Measurements from ENCODE around the gene DNASE1L3.
A peak's percentile ranks its signal among the peaks of the same experiment; 100 is the strongest.
"Not testable (repeated sequence)": the region's sequence is repeated elsewhere in the genome, so short reads cannot be mapped to it uniquely, and the experiment has no call there.

The DNASE1L3 gene, protein sequence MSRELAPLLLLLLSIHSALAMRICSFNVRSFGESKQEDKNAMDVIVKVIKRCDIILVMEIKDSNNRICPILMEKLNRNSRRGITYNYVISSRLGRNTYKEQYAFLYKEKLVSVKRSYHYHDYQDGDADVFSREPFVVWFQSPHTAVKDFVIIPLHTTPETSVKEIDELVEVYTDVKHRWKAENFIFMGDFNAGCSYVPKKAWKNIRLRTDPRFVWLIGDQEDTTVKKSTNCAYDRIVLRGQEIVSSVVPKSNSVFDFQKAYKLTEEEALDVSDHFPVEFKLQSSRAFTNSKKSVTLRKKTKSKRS

DNA sequence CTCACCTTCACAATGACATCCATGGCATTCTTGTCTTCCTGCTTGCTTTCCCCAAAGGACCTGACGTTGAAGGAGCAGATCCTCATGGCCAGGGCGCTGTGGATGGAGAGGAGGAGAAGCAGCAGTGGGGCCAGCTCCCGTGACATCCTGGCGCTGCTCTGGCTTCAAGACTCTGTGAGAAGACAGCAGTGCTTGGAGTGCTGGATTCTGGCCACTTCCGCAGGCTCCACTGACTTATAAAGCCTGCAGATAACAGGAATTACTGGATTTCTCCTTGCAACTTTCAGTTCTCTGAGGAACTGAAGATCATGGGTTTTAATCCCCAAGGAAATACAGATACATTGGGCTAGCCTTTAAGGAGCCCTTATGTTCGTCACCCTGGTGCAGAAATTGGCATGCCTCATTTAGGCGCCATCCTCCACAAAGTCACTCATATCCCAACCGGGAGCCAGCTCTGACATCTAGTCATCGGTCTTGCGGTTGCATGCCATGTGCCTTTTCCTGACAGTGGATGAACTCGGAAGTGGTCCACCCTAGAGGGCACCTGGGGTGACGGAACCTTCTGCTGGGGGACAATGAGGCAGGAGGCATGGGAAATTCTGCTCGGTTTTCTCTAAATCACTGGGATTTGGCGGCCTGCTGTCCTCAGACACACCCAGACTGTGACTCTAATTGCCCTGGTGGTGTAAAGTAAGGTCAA, at the start of gene DNASE1L3:
Gene DNASE1L3, minus strand, starts transcription at position 212 of the 700 bp plus-strand sequence. Its CDS starts 66 bp downstream, at position 146.
- no peak for DNase-seq (ENCODE audit: low spot score)

DNA sequence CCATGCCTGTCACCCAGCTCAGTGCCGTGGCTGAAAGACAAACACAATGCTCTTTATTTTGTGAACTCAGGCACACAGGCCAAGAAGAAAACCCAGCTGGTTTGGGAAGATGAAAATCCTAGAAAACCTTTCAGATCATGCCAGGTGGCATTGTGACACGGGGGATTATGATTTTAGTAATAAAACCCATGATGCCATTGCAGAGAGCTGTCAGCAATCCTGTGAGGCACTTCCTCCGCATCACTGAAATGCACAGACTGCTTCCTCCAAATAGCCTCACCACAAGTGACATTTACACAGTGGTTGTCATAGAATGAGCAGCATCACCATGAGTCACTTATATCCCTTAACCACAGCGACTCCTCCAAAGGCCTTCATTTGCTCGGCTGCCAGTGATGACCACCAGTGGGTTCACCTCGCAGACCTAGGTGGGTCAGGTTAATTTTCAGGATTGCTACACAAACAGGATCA, 49.5 kb upstream of the DNASE1L3 start:
- DNase-seq (ENCODE audit: low spot score), result peak; percentile 16

DNA sequence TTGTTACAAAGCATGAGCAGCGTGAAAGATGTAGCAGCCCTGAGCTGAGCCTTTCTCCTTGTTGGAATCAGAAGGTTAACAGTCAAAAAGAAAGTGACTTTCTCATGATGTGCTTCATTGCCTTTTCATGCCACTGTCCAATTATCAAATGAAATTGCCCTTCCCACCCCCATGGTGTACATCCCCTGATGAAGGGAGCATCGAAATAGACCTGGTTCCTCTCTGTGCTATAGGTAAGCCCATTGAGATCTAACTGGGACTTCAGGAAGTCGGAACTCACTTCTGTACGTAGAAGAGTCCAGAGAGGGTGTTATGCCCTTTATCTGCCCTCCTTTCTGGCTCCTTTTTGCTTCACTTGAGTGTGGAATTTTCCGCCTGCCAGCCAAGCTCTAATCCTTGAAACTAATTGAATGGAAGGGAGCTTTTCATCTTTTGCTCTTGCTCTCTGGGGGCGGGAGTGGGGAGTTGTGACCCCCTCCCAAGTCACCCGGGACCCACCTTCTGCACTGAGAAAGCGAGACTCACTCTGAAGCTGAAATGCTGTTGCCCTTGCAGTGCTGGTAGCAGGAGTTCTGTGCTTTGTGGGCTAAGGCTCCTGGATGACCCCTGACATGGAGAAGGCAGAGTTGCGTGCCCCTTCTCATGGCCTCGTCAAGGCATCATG, 47.8 kb upstream of the DNASE1L3 start:
- no peak for DNase-seq (ENCODE audit: low spot score)

DNA sequence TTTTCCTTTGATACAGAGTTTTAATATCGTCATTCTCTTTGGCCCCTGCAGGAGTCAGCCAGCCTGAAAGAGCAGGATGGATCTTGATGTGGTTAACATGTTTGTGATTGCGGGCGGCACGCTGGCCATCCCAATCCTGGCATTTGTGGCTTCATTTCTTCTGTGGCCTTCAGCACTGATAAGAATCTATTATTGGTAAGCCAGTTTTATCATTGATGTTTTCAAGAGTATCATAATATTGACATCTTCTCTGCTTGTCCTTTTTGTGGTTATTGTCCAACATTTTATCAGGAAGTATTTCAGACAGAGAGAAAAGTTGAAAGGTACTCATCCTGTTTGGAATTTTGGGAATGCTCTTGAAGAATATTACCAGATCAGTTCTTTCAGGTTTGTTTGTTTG, 45.7 kb upstream of the DNASE1L3 start:
- no peak for DNase-seq (ENCODE audit: low spot score)

DNA sequence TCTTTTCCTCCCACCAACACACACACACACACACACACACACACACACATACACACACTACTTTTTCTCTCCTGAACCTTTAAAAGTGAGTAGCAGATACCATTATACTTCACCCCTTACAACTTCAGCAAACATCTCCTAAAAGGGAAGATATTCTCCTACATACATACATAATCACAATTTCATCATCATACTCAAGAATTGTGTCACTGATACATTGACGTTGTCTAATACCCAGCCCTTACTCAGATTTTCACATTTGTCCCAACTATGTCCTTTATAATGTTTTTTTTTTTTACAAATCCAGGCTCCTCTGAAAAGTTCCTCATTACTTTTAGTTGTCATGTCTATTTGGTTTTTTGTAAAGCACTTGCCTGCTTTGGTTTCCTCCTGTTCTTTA, 45.3 kb upstream of the DNASE1L3 start:
- DNase-seq (ENCODE audit: low spot score), result no peak

DNA sequence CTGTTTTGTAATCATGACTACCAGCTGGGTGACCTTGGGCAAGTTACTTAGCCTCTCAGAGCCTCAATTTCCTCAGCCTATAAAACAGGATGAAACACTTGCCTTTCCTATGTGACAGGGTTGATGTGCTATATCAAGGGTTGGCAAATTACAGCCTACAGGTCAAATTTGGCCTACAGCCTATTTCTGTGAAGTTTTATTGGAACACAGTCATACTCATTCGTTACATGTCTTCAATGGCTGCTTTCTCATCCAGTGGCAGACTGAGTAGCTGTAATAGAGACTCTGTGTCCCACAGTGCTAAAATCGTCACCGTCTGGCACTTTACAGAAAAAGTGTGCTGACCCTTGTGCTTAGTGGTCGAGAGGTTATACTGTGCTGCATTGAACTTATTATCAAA, 43.4 kb upstream of the DNASE1L3 start:
- no peak for DNase-seq (ENCODE audit: low spot score)

DNA sequence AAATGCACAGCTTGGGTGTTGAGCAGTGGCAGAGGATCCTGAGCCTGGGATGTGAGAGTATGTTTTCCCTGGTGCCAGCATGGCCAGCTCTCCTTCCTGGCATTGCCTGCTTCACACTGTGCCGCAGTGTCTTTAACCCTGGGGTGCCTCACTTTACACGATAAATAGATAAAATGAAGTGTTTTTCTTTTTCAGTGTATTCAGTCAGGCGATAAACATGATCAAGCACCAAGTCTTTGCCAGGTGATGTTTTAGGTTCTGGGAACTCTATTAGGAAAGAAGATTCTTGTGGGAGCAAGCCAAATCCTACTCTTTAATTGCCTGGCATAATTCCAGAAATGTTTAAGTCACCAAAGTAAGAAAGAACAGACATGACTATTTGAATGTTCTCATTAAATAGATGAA, 40.9 kb upstream of the DNASE1L3 start:
- DNase-seq (ENCODE audit: low spot score), result no peak

DNA sequence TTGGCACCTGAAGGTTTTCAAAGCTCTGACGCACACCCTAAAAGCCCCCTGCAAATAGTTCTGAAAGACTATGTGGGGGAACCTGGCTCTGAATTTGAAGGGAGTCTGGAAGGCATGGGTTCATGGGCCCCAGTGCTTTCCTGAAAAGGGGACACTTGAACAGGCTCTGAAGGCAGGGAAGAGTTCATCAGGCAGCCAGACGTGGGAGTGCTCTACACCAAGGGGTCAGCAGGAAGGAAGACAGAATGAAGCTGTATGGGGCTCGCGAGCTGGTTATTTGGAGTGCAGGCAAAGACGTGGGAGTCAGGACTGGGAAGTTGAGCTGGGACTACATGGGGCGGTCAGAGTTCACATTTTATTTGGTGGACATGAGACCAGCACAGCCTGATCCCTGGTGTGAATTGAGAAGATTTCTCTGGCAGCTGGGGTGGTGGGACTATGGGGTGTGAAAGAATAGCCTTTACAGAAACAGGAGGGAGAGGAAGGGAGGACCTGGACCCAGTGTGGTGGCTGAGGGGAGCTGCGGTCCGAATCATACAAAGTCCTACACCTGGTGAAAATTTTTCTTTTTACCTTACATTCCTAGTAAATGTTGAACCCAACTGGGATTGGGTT, 39.4 kb upstream of the DNASE1L3 start:
- DNase-seq (ENCODE audit: low spot score), result no peak

DNA sequence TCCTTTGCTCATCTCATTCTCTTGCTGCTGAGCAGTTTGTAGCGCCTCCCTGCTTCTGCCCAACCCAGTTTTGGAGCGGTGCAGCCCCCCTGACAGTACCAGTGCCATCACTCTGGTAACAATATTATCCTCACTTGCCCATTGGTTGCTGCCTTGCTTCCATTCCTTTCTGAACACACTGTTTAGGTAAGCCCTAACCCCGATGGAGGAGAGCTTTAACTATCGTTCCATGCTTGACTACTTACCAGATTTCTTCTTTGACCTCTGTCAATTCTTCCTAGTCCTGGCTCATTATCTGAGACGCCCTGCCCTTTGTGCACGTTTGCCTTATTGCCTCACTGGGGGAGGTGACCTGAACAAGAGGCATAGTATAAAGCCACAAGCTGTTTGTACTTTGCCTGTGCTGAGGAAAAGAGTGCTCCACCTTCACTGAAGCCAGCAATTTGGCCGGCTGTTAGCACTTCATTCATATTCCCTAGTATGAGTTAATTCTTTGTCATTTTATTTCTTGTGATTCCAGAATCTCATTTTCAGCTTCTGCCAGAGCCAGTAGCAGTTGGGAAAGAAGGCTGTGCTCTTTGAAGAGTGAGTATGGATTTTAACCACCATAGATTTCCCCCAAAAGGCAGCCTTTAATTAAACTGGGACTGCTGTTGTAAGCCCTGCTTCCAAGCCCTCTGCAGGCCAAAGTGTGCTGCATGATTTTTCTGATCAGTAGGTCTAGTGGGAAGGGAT, 38.8 kb upstream of the DNASE1L3 start:
- no peak for DNase-seq (ENCODE audit: low spot score)

DNA sequence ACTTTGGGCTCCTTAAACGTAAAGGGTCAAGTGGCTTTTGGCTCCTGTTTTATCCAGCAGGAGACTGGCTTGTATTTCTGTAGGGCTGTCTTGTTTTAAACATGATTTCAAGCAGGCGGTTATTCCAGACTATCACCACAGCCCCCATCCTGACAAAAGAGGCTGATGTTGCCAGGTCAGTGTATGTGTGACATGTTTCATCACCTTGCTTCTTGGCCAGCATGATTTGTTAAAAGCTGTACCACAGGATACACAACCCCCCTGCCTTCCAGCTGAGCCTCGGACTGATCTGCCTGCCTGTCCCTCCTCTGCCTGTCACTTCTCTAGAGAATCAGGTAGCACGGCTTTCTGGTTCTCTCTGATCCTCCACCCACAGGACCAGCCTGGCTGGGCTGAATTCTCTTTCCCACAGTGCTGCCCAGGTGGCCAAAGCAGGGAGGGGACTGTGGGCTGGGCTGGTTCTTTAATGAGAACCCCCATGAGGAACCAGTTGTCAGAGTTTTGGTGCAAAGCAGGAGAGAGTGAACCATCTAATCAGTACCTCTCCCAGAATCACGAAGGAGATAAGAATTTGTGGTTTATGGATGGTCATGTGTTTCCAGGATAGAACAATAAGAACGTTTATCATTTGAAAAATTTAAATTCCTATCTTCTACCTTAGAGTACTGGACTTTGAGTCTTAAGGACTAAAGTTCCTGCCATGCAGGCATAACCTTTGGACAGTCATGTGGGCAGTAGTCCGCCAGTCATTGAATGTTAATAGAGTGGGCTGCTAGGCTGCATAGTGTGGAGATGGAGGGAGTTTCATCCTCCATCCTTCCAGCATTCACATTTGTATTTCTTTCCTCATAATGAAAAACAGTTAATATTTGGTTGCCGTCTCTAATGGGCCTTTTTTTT, 35.6 kb upstream of the DNASE1L3 start:
- DNase-seq (ENCODE audit: low spot score), result no peak

DNA sequence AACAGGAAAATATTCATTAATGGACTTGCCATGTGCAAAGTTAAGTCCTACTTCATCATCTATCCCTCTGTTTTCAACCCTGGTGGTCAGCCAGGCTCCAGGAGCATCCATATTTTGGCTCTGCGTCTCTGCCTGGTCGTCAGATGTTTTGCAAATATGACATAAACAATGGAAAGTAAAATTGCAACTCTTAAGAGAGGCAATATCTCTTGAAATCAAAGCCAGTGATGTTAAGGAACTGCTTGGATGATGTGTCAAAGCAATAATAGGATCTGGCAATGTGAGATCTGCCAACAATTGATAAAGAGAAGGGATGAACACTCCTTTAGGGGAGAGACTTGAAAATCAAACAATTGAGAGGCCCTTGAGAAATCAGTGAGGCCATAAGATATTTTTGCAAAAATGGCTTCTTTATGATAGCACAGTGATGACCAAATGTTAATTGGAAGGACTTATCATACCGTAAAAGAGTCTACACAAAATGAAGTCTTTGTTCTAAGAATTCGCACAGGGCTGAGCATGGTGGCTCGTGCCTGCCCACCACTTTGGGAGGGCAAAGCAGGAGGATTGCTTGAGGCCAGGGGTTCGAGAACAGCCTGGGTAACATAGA, 33.3 kb upstream of the DNASE1L3 start:
- no peak for DNase-seq (ENCODE audit: low spot score)

DNA sequence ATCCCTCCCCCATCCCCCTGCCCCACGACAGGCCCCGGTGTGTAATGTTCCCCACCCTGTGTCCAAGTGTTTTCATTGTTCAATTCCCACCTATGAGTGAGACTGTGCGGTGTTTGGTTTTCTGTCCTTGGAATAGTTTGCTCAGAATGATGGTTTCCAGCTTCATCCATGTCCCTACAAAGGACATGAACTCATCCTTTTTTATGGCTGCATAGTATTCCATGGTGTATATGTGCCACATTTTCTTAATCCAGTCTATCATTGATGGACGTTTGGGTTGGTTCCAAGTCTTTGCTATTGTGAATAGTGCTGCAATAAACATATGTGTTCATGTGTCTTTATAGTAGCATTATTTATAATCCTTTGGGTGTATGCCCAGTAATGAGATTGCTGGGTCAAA, 32.1 kb upstream of the DNASE1L3 start:
- not testable (repeated sequence) for DNase-seq (ENCODE audit: low spot score)

DNA sequence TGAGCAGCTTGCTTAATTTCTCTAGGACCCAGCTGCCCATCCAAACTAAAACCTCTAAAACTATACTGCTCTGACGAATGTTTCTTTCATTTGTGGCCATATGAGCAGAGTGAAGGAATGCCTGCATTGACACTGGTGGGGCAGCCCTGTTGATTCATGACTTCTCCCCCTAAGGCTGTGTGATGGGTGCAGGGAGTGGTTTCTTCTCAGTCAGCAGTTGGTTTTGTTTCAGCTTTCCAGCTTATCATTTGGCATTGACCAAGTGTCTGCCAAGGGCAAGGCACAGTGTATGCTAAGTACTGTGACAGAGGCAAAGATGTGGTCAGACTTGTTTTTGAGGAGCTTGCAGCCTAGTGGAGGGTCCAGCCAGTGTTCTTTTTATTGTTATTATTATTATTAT, 31.6 kb upstream of the DNASE1L3 start:
- no peak for DNase-seq (ENCODE audit: low spot score)

DNA sequence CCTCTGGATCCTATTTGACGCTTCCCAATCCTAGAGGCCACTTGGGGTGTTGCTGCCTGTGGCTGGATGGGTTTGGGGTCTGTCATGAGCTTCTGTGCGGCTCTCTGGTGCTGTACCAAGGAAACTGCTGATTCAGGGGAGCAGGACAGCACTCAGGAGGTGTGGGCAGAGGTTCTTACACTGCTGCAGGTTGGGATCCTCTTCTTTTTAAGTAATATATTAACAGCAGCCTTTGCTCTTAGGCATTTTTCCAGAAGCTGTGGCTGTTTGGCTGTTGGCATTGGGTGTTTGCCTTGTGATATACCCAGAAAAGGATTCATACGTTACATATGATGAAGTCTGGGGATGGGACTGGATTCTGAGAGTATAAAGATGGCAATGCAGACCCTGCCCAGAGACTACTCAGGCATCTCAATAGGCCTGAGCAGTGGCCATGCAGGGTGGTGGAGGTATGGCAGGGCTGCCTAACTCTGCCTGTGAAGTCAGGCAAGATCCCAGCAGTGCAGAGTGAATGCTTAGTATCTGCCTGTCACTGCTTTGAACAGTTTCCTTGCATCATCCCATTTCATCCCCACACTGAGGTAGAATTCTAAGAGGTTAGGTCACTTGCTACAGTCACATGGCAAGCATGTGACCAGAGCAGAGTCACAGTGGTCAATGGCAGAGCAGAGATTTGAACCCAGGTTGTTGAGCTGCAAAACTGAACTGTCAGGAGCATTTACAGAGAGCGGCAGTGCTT, 30.7 kb upstream of the DNASE1L3 start:
- DNase-seq (ENCODE audit: low spot score), result no peak

DNA sequence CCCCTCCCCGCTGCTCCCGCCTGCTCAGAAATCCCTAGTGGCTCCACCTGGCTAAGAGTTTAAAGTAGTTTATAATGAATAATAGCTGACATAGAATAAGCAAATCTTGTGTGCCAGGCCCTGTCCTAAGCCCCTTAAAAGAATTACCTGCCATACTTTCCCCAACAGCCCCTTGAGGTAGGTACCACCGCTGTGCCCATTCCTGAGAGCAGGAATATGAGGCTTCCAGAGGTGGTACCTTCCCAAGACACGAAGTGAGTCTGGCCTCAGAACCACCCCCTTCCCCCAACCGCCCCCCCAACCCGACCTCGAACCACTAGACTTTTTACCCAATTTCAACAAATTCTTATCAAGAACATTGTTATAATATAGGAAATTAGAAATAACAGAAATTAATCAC, 28.1 kb upstream of the DNASE1L3 start:
- no peak for DNase-seq (ENCODE audit: low spot score)

DNA sequence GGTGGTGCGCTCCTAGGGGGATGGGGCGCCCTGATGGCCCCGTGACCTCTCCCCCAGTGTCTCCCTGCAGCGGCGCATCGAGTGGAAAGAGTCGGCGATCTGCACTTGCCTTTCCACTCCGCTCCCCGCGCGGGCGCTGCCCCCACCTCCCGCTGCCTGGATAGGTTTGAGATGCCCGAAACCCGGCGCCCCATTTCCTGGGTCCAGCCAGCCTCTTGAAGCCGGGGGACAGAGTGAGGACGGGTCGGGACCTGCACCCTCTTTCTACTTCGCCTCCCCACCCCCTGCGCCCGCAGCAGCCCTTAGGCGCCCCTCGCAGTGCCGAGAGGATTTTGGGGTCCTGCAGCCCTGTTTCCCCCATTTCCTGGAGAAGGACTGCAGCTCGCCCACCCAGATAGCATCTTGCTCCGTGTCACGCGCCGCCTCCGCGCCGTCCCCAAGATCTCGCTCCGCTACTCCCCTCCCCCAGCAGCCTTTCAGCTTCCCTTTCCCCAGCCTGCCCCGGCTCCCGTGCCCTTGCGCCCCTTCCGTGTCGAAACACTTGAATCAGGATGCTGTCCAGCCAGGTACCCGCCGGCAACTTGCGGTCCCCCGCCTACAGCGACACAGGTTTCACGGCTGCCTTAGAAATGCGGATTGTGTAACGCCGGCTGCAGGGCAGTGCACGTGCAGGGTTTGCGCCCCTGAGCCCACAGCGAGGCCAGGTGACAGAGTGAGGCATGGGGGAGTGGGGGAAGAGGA, 27.3 kb upstream of the DNASE1L3 start:
- no peak for DNase-seq (ENCODE audit: low spot score)

DNA sequence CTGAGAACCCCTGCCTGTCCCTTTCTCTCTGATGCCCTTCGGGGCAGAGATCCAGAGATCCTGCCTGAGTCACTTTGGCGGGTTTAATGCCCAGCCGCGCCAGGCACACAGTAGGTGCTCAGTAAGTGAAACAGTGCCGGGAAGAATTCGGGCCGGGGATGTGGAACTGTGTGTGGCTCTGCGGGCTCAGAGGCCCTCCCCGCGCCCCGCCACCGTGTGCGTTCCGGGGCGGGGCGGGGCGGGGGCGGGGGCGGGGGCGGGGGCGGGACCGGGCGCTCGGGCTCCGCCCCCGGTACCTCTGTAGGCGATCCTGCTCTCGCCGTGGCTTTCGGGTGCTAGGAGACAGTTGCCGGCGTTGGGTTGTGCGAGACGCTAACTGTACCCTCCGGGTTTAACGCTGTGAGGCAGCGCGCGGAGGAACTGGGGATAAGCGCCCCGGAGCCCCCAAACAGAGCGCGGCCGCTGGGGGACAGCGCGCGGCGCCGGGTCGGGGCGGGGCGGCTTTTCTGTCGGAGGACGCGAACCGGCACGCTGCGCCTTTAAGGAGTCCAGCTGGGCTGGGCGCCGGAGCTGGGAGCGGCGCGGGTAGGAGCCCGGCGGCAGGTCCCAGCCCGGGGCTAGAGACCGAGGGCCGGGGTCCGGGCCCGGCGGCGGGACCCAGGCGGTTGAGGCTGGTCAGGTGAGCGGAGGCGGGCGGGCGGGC, 26.6 kb upstream of the DNASE1L3 start, which contains the start of gene ABHD6:
Gene ABHD6, plus strand, starts transcription at position 555 of the 703 bp plus-strand sequence. CDS start 18,795 bp downstream, outside the sequence.
- peak; percentile 73 for DNase-seq (ENCODE audit: low spot score)

All from LoVo (cell line).